AG09319 (cell line): ENCODE data around the gene ZNF354B.
"Not testable (repeated sequence)": the region's sequence is repeated elsewhere in the genome, so short reads cannot be mapped to it uniquely, and the experiment has no call there.

Experiments
- DNase-seq: peaks from one replicate; pipeline ENCODE4 v3.0.0-alpha.2; 2010; ENCODE audit warnings: low read depth; ENCODE audit errors: extremely low read depth
- TF ChIP-seq, protein P1 (sequence below): IDR thresholded peaks from 2 replicates; pipeline ENCODE4 v1.5.1; 2011; ENCODE audit warnings: low read depth, mild to moderate bottlenecking, inconsistent platforms, low read length, moderate library complexity

The ZNF354B gene

GRCh38 chr5:178854284-178854683 lies 5.5 kb upstream of the ZNF354B start:
- TF ChIP-seq, protein P1, sequence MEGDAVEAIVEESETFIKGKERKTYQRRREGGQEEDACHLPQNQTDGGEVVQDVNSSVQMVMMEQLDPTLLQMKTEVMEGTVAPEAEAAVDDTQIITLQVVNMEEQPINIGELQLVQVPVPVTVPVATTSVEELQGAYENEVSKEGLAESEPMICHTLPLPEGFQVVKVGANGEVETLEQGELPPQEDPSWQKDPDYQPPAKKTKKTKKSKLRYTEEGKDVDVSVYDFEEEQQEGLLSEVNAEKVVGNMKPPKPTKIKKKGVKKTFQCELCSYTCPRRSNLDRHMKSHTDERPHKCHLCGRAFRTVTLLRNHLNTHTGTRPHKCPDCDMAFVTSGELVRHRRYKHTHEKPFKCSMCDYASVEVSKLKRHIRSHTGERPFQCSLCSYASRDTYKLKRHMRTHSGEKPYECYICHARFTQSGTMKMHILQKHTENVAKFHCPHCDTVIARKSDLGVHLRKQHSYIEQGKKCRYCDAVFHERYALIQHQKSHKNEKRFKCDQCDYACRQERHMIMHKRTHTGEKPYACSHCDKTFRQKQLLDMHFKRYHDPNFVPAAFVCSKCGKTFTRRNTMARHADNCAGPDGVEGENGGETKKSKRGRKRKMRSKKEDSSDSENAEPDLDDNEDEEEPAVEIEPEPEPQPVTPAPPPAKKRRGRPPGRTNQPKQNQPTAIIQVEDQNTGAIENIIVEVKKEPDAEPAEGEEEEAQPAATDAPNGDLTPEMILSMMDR = no peak
- DNase-seq = no peak

- DNase-seq = not testable (repeated sequence)
Measured at GRCh38 chr5:178860615-178861014, 862 bp downstream of the ZNF354B start.

DNA sequence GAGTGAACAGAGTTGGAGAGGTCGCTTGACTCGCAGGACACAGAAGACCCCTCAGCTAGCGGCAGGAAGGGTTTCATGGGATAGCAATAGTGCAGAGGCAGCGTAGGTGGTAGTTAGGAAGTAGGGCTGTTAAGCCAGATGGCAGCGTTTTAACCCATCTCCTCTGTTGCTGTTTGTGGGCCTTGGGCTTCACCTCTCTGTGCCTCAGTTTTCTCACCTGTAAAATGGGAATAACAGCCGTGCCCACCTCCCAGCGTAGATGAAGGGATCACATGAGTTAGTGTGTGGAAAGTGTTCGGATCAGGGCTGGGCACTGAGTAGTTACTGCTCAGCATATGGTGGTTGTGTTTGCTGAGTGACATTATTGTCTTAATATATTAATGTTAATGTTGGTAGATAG lies 1.9 kb downstream of the ZNF354B start:
- DNase-seq = no peak
- TF ChIP-seq, protein P1 = no peak

- no peak for DNase-seq
- TF ChIP-seq, protein P1 = no peak
Measured at GRCh38 chr5:178866946-178867345, 7.2 kb downstream of the ZNF354B start.

GRCh38 chr5:178869577-178869976 lies 9.8 kb downstream of the ZNF354B start:
- TF ChIP-seq, protein P1 = no peak
- DNase-seq = no peak

DNA sequence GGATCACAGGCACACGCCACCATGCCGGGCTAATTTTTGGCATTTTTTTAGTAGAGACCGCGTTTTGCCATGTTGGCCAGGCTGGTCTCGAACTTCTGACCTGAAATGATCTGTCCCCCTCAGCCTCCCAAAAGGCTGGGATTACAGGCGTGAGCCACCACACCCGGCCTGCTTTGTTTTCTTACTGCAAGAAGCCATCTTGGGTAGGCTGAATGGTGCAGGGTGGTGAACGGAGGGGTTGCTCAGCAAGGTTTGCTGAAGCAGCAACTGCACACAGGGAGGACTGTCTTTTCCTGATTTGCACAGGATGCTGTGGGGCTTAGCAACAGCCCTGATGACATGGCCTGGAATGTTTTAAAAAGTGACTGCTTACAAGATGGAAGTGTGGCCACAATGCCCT lies 10.7 kb downstream of the ZNF354B start:
- no peak for DNase-seq
- TF ChIP-seq, protein P1 = no peak

DNA sequence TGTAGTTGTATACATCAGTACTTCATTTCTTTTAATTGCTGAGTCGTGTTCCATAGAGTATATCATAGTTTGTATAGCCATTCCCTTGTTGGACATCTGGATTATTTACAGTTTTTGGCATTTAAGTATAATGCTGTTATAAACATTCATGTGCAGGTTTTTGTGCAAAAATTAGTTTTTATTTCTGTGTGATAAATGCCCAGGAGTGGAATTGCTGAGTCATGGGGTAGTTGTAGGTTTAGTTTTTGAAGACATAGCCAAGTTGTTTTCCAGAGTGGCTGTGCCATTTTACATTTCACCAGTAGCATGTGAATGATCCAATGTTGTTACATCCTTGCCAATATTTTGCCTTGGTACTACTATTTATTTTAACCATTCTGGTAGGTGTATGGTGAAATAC lies 12.5 kb downstream of the ZNF354B start:
- DNase-seq = no peak
- TF ChIP-seq, protein P1 = no peak

DNA sequence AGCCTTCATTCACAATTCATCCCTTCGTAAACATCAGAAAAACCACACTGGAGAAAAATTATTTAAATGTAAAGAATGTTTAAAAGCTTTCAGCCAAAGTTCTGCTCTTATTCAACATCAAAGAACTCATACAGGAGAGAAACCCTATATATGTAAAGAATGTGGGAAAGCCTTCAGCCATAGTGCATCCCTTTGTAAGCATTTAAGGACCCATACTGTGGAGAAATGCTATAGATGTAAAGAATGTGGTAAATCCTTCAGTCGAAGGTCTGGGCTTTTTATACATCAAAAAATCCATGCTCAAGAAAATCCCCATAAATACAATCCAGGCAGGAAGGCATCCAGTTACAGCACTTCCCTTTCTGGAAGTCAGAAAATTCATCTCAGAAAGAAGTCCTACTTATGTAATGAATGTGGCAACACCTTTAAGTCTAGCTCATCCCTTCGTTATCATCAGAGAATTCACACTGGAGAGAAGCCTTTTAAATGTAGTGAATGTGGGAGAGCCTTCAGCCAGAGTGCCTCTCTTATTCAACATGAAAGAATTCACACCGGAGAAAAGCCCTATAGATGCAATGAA lies 23.5 kb downstream of the ZNF354B start:
- DNase-seq = not testable (repeated sequence)
